Posterior vena cava (tissue), 2 donors: ENCODE data around the gene RENBP. TPM values are rescaled to one million over a fixed set of nuclear protein-coding genes. Genes with fewer than 3 reads are reported as not detected.
A peak's percentile ranks its signal among the peaks of the same experiment; 100 is the strongest.

Experiments
- DNase-seq: peaks from one replicate; pipeline ENCODE4 v3.0.0-alpha.2; 2020; ENCODE audit warnings: low spot score
- intact Hi-C, 2 donors: fragments of 100-400 bp; cut with DNase I; formaldehyde crosslinking; loops; one replicate each; pipeline versions ENCODE4 v1.14.1 to v1.14.2; 2022 to 2023
- total RNA-seq, 2 donors: library from RNA; stranded (reverse); fragmentation: NEBNext Ultra II Directional; extraction: Animal tissue kit (Norgen Biotek cat#: 25700); gene quantifications; one replicate each; pipeline ENCODE4 v1.2.1, GENCODE V29; 2021
- donor health status: DM: yes; HTN: yes; CAD: no.
- donor health status: DM: yes; HTN: yes; CAD: no.

The RENBP gene
- total RNA-seq, 2 donors from 2014 or later = 11.4 to 17.6 TPM

DNA sequence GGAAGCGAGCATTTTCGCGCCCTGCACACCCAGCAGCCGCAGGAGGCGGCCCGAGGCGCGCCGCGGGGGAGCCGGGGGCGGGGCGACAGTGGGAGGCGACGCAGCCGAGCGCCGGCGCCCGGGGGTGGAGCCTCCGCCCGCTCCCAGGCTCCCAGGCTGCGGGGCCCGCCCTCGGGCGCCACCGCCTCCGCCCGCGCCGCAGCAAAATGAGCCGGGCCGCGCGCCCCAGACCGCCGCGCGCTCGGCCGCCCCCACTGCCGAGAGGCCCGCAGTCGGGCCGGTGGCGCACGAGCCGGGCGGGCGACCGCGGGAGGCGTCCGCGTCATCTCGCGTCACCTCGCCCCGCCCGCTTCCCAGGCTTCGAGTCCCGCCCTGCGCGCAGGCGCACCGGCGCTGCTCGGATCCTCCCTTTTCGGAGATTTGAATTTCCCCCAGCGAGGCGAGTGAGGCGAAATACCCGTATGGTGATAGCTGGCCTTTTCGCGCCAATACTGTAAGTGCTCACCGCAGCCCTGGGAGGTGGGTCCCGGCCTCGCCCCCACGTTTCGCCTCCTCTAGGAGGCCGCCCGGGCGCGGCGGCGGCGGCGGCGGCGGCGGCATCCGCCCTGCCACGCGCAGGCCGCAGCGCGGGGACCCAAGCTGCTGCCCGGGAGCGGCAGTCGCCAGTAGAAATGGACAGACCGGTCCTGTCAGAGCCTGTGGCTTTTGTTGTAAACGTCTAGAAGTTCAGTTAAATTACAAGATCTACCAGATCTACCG is 28.1 kb upstream of the RENBP start, which contains the start of gene TMEM187:
TMEM187 (plus strand) TSS at position 387 of the 759 bp plus-strand sequence. CDS start 9,309 bp downstream, outside the sequence.
- intact Hi-C loops = no loop called here
- peak; percentile 97 for DNase-seq

DNA sequence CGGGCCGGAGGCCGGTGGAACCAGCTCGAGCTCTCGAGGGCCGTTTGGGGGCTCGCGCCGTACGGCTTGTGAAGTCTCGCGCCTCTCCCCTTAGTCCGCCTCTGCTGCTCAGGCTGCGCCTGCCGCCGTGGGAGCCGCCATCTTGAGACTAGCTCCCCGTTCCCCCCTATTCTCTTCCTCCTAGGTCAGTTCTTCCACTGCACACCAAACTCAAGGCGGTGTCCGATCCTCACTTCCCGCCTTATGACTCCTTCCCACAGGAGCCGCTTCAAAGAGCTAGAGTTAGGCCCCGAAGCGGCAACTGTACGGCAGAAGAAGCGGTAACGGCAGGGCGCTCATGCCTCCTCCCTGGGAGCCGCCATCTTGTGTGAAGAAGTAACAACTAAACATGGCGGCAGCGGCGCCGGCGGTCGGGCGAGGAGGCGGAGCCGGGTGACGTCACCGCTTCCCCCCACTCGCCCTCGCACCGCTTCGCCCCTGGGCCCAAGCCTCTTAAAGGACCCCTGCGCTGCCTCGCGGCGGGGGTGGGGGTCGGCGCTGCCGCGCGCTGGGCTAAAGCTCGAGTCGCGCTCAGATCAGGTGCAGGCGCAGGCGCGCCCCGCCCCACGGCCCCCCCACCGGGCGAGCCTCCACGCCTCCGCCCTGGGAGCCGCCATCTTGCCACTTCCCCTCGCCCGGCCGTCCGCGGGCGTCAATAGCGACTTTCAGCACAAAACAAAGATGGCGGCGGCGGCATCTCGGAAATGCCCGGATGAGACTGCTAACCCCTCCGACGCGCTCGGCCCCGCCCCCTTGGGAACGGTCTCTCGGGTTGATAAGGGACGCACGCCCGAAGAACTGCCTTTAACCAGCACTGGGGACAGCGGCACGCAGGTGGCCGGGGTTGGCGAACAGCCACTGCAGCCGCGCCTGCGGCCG is 27.3 kb upstream of the RENBP start, which contains the start of gene HCFC1:
HCFC1 (minus strand) TSS at position 369 of the 918 bp plus-strand sequence. CDS start 978 bp downstream, outside the sequence.
- intact Hi-C loops = no loop called here

DNA sequence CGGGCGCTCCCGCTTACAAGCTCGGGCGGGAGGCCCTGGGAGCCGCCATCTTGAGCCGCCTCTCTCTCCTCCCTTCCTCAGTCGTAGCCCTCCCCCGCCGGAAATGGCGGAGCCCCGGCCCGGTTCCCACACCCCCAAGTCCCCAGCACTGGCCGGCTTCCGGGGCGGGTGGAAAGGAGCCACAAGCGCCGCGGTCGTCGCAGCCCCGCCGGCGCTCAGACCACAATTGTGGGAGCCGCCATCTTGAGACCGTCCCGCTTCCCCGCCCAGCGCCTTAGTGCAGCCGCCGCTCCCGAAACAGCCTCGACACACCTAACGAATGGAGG is 26.6 kb upstream of the RENBP start:
- peak; percentile 98 for DNase-seq
- intact Hi-C loops = no loop called here

More for the DNA sequence above, 27.3 kb upstream of the RENBP start, which contains the start of gene HCFC1:
- DNase-seq = peak; percentile 98

DNA sequence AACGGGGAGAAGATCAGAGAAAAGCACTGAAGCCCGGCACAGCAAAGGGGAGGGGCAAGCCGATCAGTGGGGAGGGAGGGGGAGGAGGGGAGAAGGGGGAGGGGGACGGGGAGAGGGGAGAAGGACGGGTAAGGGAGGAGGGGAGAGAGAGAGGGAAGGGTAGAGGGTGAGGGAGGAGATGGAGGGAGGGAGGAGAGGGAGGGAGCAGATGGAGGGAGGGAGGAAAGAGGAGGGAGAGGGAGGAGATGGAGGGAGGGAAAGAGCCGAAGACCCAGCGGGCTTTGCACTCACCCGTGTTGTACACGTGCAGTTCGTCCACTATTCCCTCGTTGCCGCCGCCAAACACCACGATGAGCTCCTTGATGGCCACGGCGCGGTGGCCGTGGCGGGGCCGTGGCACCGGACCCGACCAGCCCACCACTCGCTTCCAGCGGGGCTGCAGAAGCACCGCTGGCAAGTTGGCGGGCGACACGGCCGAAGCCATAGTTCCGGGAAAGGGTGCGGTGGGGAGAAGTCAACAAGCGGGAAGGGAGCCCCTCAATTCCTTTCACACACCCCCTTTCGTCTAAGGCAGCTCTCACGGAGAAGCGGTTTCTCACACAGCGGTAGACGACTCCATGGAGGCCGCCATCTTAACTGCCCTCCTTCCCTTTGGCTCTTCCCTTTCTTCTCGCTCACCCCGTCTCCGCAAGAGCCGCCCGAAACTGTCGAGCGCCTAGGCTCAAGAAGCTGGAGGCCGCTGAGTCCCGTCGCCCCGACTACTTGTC is 26.1 kb upstream of the RENBP start:
- intact Hi-C loops = no loop called here
- peak; percentile 82 for DNase-seq

DNA sequence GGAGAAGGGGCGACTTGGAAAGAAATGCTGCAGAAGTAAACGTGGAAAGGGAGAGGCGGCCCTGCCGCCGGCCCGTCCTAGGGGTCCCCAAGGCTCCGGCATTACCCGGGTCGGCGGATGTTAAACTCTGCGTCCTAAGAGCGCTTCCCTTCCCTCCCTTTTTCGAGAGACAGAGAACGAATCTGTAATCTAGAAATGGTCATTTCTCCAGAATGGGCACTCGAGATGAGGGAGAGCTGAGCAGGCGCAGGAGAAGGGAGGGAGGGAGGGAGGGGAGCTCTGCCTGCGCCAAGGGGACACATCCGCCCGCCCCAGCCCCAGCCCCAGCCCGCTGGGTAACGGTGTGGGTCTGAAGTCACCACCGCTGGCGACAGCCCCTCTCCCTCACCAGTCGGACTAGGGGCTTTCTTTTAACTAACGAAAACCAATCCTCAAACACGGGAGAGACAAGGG is 25.5 kb upstream of the RENBP start:
- peak; percentile 86 for DNase-seq

DNA sequence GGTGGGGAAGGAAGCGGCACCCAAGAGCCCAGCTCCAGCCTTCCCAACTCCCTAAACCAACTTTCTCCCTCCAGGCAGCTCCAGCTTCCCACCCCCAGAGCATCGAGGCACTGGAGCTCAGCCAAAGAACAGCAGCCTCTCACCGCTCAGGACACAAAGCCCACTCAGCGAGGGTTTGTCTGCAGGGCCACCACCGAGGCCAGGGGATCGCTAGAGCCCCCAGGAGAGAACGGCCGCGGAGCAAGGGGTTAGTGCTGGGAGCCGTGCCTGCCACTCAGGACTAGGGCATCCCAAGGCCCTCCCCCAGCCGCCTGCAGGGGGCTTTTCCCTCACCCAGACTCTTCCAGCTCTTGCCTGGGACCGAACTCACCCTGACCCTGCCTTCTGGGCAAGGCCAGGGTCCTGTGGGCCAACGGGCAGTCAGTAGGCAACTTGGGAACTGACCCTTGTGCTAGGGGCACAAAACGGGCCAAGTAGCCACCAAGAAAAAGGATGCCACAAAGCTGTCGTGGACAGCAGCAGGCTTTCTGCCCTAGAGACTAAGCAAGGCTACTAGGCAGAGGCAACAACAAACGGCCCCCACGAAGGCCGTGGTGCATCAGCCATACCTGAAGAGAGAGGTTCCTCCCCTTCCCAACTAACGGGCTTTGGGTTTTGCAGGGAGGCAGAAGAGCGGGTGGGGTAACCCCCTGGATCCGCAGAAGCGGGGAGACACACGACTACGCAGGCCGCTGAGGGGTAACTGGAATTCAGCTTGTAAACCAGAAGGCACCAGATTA is 24.9 kb upstream of the RENBP start:
- intact Hi-C loops = no loop called here
- DNase-seq = peak; percentile 76

More for the DNA sequence above, 25.5 kb upstream of the RENBP start:
- intact Hi-C loops = no loop called here

DNA sequence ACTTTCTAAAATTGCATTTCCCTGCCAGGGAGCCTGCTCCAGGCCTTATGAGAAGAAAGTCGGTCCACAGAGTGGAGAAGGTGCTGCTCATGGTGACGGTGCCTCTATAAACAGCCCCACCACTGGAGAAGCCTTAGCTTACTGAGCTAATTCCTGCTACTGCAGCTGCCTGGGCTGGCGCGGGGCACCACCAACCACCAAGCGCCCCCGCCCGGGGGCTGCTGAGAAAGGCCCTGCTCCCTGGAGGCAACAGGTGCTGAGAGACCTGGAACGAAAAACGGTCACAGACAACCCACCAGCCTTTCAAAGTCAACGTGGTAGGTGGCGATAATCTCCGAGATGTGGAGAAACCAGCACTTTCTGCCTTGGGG is 24.3 kb upstream of the RENBP start:
- intact Hi-C loops = no loop called here
- peak; percentile 78 for DNase-seq

DNA sequence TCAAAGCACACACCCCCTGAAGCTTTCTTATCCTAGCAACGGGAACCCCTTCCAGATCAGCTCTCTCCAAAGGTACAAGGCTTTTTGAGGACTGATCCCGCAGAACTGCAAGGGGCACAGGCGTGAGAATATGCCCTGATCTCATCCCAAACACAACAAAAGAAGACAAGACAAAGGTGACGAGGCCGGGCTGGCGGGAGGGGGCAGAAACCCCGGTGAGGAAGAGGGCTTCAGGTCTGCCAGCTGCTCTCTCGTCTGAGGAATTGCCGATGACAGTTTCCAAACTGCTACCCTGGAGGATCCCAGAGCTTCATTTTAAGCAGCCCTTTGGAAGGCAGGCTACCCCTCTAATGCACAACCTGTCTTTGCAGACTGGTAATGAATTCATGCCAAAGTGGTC is 23.8 kb upstream of the RENBP start:
- DNase-seq = no peak
- intact Hi-C loops = no loop called here

DNA sequence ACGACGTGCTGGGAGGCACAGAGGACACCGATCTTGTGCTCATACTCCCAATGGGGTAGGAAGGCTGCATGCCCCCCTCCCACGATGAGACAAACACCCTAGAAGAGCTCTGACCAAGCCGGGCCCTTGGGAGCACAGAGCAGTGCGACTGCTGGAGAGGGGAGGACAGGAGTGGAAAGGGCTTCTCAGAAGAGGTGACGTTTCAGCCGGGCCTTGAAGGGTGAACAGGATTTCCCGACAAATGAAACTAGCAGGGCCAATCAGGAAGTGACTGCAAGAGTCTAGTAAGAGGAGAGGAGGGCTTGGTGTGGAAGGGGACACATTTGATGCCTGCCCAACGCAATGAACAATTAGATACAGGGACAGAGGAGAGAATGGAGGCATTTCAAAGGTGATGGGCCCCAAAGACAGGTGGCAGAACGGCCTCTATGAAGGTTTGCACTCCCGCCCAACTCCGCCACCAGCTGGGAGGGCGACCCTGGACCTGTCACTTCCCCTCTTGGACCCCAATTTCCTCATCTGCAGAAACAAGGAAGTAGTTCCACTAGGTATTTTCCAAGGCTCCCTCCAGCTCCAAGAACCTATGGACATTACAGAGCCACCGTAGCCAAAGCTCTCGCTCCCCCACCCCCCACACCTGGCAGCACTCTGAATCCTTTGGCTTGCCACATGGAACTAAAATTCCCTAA is 23.2 kb upstream of the RENBP start:
- DNase-seq = no peak
- intact Hi-C loops = no loop called here

DNA sequence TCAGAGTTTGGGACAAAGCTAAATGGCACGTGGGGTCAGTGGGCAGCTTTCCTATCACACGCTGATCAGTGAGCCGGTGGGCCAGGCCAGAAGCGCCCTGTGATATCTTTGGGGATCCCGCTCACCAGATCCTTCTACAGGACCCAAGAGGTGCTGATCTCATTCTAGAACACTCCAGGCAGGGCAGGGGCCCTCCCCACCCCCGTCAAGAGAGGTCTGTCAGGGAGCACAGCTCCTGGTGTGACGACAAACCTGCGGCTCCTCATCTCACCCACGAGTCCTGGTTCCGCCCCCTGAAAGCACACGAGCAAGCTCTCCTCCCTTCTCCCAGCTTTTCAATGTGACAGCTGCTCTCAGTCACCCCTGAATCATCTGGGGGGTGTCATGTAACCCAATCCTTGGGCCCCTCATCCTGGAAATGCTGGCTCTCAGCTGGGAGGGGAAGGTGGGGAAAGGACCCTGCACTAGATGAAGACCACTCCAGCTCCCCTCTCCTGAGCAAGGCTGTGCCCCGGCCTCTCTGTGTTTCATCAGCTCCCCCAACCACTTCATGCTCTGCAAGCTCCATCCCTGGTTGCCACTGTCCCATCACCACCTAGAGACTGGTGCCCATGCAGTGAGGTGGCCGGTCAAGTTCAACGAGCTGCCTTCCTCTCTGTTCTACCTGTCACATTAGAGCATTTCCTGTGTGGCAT is 22.5 kb upstream of the RENBP start:
- intact Hi-C loops = no loop called here
- no peak for DNase-seq

DNA sequence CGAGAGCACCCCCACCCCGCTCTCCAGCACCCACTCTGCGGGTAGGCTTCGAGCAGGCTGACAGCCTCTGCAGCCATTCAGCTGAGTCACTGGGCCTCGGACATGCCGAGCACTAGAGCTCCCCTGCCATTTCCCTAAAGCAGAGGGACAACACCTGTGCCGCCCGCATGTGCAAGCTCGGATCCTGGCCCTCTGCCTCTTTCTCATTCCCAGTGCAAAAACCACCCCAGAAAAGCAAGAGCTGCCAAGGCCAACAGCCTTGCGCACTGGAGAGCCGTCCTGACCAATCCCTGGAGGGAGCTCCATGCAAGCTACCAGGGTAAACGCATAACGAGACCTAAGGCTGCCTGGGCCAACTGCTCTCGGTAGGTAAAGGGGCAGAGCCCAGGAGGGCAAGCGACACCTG is 21.8 kb upstream of the RENBP start:
- DNase-seq = no peak
- intact Hi-C loops = no loop called here

DNA sequence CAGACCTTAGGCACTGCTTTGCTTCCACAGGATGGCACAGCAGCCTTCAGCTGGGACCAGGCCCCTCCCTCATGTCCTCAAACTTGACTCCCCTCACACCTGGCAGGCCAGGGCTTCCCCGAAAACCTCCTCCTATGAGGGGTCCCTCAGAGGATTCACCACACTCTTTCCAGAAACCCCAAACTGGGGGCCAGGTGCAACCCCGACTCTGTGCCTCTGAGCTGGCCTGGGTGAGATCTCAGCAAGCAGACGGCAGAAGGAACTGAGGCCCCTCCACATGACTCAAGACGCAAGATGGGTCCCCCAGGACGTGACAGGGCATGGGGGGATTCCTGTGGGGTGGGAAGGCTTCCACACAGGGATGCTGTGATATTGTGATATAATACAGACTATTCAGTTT is 21.0 kb upstream of the RENBP start:
- DNase-seq = no peak
- intact Hi-C loops = no loop called here

DNA sequence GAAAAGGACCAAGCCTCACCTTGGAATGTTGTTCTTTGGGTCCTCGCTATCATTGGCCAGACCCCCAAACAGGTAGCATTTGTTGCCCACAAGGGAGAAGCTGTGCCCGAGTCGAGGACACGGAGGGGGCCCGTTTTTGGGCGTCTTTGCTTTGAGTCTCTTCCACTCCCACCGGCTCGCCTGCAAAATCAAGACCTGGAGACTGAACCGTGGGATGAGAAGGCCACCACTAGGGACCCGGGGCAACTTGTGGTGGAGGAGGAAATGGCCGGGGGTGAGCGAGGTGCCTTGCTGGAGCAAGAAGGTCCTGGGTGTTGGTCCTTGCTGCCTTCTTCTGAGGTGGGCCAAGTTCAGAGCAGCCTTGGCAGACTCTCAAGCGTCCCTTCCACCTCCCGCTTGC is 19.7 kb upstream of the RENBP start:
- no peak for DNase-seq
- intact Hi-C loops = no loop called here

DNA sequence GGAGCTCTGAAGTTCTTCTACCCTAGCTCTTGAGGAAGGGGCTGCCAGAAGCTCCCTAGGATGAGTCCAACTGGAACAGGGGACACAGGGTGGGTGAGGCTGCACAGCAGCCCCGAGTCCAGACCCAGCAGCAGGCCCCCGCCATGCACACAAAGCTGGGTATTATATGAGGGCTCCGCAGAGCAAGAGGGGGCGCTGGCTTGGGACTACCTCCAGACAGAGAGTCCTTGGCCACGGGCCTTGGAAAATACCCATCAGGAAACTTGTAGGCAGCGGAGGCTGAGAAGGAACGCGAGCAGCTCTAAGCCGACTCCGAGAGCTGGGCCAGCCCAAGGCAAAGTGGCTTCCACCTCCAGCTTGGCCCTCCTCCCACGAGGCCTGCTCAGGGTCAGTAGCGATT is 19.1 kb upstream of the RENBP start:
- intact Hi-C loops = no loop called here
- no peak for DNase-seq

DNA sequence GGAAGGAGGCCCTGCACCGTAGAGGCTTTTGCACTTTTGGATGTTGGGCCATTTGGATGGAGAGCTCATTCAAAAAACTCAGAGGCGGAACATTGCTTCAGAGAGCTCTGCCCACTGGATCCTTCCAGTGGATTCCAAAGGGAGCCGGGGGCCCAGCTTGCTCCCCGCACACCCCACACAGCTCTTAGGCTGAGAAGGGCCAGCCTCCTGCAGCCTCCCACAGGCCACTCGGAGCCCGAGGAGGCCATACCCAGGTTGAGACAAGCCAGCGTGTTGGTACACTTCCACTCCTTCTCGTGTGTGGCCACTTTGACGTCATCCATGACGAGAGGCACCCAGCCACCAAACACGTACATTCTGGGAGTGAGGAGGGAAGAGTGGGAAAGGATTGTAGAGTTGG is 16.8 kb upstream of the RENBP start:
- intact Hi-C loops = no loop called here
- DNase-seq = no peak

DNA sequence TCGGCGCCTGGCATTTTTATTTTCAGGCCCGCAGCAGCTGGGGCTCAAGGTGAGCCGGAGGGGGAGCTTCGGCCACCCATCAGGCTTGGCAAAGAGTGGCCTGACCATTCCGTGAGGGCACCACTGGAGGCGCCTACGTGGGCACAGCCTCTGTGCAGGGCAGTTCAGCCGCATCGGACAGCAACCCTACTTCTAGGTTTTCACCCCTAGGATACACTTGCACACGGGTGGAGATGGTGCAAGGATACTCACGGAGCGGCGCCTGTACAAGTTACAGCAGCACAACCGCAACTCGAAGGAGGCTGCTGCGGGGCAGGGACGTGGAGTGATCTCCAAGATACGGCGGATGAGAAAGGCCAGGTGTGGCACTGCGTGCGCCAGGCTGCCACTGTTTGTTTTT is 16.3 kb upstream of the RENBP start:
- intact Hi-C loops = no loop called here
- DNase-seq = no peak

DNA sequence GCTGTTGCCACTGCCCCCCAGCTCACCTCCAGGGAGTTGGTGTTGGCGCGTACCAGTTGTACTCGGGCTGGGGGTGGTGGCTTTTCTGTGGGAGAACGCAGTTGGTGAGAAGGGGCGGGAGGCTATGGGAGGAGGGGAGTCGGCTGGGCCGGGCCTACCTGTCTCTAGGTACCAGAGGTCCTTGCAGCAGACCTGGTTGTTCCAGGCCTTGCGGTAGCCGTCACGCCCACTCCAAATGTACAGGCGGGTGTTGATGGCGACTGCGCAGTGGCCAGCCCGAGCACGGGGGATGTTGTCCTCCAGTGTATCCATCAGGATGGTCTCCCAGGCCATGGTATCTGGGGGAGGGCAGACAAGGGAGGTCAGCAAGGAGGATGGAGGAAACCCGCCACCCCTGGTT is 15.6 kb upstream of the RENBP start:
- no peak for DNase-seq
- intact Hi-C loops = no loop called here

DNA sequence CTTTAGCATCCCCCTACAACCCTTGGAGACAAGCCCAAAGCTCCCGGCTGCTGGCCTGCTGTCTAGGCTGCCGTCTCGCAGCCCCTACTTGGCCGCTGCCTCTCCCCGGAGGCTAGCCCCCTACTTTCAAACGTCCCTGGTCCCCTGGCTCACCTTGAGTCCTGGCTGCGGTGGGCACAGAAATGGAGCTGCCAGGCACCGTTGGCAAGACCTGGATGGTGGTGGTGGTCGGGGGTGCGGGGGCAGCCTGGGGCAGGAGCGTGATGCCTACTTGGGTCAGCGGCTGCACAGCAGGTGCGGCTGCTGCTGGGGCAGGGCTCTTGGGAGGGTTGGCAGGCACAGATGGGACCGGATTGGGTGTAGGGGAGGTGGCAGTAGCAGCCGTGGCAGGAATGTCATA is 15.2 kb upstream of the RENBP start:
- no peak for DNase-seq
- intact Hi-C loops = loop anchor here in 1 of 2 donors (10.0 kb wide), 1 partner anchor 1005 kb away; no protein-coding TSS in a partner anchor
